LNCaP clone FGC (cell line): Measurements from ENCODE around the gene AXIN1.

Experiments used
- DNase-seq: peaks from one replicate; pipeline ENCODE4 v3.0.0-alpha.2; 2011; ENCODE audit warnings: low read depth
- H3K4me3 ChIP-seq: 2 replicates; pipeline ENCODE4 v1.5.1; 2011; ENCODE audit warnings: mild to moderate bottlenecking, low read depth, low read length, control low read depth
- CTCF ChIP-seq: IDR thresholded peaks from 2 replicates; pipeline ENCODE4 v1.5.1; 2012; ENCODE audit warnings: mild to moderate bottlenecking; ENCODE audit not compliant: control insufficient read depth, insufficient read depth; ENCODE audit errors: extremely low read depth

AXIN1 gene

GRCh38 chr16:301235-301634 lies 51.3 kb downstream of the AXIN1 start:
- no peak for DNase-seq
- TF ChIP-seq CTCF: no peak
- H3K4me3 ChIP-seq: no peak overlapping the region

- TF ChIP-seq CTCF: no peak
- DNase-seq: no peak
- H3K4me3 ChIP-seq: no peak overlapping the region
Observed at GRCh38 chr16:297832-298231, 54.7 kb downstream of the AXIN1 start.

- H3K4me3 ChIP-seq: no peak overlapping the region
- TF ChIP-seq CTCF: no peak
- no peak for DNase-seq
Observed at GRCh38 chr16:296806-297510, 55.6 kb downstream of the AXIN1 start.

GRCh38 chr16:296276-296675 lies 56.2 kb downstream of the AXIN1 start:
- no peak for DNase-seq
- no peak overlapping the region for H3K4me3 ChIP-seq
- no peak for TF ChIP-seq CTCF

- TF ChIP-seq CTCF: no peak
- no peak overlapping the region for H3K4me3 ChIP-seq
- no peak for DNase-seq
Observed at GRCh38 chr16:293043-293775, 59.3 kb downstream of the AXIN1 start.

- TF ChIP-seq CTCF: no peak
- H3K4me3 ChIP-seq: no peak overlapping the region
- no peak for DNase-seq
Observed at GRCh38 chr16:291539-291938, 61.0 kb downstream of the AXIN1 start.
